IPS-18a (cell line): ENCODE results near the gene WWP2.
"Not testable (repeated sequence)": the region's sequence is repeated elsewhere in the genome, so short reads cannot be mapped to it uniquely, and the experiment has no call there.

Experiments
- H3K27ac ChIP-seq: one replicate; pipeline ENCODE4 v1.5.1; 2013; ENCODE audit warnings: low read length
- H3K27me3 ChIP-seq: one replicate; pipeline ENCODE4 v1.6.1; 2013; ENCODE audit warnings: mild to moderate bottlenecking, low read length; ENCODE audit not compliant: control insufficient read depth, insufficient read depth
- H3K36me3 ChIP-seq: one replicate; pipeline ENCODE4 v1.6.1; 2013; ENCODE audit warnings: low read depth, low read length; ENCODE audit not compliant: control insufficient read depth
- H3K4me1 ChIP-seq: one replicate; pipeline ENCODE4 v1.6.1; 2013; ENCODE audit warnings: low read depth, low read length; ENCODE audit not compliant: control insufficient read depth
- H3K4me3 ChIP-seq: one replicate; pipeline ENCODE4 v1.5.1; 2013; ENCODE audit warnings: low read length
- H3K9ac ChIP-seq: one replicate; pipeline ENCODE4 v1.6.1; 2013; ENCODE audit warnings: mild to moderate bottlenecking, low read length, moderate library complexity
- H3K9me3 ChIP-seq: one replicate; pipeline ENCODE4 v1.6.1; 2013; ENCODE audit warnings: low read depth, low read length; ENCODE audit not compliant: control insufficient read depth

WWP2 gene

GRCh38 chr16:69806776-69807175 is 44.6 kb downstream of the WWP2 start:
- H3K4me3 ChIP-seq, H3K27ac ChIP-seq, H3K9ac ChIP-seq, H3K4me1 ChIP-seq, H3K9me3 ChIP-seq, H3K27me3 ChIP-seq, H3K36me3 ChIP-seq: not testable (repeated sequence)

DNA sequence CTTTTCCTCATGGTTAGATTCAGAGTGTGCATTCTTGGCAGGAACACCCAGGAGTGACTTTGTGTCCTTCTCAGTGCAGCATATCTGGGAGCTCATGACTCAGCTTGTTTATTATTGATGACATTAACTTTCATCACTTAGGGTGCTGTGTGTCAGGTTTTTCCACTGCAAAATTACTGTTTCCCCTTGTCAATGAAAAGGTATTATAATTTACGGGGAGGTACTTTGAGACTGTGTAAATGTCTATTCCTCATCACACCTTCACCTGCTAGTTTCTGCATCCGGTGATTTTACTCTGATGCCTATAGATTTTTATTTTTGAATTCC is 50.5 kb downstream of the WWP2 start:
- Histone ChIP-seq H3K27me3 (no peaks in the 10 kb centered on the region), H3K27ac (no peak overlapping the region), H3K9me3 (no peaks in the 10 kb centered on the region), H3K4me3 (no peak overlapping the region), H3K36me3 (no peaks in the 10 kb centered on the region), H3K9ac (no peak overlapping the region), H3K4me1 (no peaks in the 10 kb centered on the region)

DNA sequence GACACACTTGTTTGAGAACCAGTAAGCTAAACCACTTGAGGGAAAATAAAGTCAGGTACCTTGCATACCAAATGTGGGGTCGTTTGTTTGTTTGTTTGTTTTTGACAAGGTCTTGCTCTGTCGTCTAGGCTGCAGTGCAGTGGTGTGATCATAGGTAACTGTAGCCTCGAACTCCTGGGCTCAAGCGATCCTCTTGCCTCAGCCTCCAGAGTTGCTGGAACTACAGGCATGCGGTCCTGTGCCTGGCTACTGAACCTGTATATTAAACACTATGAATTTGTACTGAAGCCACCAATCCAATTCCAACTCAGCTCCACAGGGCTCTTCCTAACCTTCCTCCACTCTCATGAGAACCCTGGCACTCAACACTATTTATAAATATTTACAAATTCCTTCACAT is 51.9 kb downstream of the WWP2 start:
- H3K36me3 ChIP-seq = no peaks in the 10 kb centered on the region
- H3K4me3 ChIP-seq = no peak overlapping the region
- H3K9ac ChIP-seq = no peak overlapping the region
- H3K4me1 ChIP-seq = peaks cover 8% of the 10 kb centered on the region
- H3K27me3 ChIP-seq = no peaks in the 10 kb centered on the region
- H3K27ac ChIP-seq = no peak overlapping the region
- no peaks in the 10 kb centered on the region for H3K9me3 ChIP-seq

DNA sequence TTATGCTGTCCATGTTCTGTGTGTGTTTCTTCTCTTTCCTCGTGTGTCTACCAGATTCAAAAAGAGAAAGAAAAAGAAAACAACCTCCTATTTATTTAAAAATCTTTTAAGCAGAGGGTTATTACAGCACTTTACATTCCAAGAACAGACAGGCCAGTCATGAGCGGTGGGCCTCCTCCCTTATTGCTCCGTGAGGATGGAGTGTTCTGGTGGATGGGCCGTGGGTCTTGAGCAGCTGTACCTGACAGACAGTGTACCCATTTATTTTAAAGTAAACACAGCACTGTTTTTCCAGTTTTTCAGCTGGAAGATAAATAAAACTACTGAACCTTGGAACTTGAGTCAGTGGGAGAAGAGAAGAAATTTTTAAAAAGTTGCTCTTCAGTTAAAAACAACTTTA is 52.4 kb downstream of the WWP2 start:
- no peaks in the 10 kb centered on the region for H3K9me3 ChIP-seq
- no peak overlapping the region for H3K9ac ChIP-seq
- no peaks in the 10 kb centered on the region for H3K27me3 ChIP-seq
- no peaks in the 10 kb centered on the region for H3K36me3 ChIP-seq
- no peak overlapping the region for H3K27ac ChIP-seq
- H3K4me3 ChIP-seq = no peak overlapping the region
- peaks cover 9% of the 10 kb centered on the region for H3K4me1 ChIP-seq

DNA sequence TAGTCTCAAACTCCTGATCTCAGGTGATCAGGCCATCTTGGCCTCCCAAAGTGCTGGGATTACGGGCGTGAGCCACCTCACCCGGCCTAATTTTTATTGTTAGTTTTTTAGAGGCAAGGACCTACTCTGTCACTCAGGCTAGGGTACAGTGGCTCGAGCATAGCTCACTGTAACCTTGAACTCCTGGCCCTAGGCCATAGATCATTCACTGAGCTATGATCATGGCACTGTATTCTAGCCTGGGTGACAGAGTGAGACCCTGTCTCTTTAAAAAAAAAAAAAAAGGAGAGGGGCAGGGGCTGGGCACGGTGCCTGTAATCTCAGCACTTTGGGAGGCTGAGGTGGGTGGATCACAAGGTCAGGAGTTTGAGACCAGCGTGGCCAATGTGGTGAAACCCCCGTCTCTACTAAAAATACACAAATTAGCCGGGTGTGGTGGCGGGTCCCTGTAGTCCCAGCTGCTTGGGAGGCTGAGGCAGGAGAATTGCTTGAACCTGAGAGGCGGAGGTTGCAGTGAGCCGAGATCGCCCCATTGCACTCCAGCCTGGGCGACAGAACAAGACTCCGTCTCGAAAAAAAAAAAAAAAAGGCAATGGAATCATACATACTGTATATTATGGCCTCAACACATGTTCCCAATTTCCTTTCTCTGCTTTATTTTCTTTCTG is 53.2 kb downstream of the WWP2 start:
- not testable (repeated sequence) for H3K27ac ChIP-seq, H3K36me3 ChIP-seq, H3K9ac ChIP-seq, H3K4me1 ChIP-seq, H3K9me3 ChIP-seq, H3K27me3 ChIP-seq, H3K4me3 ChIP-seq

- H3K9ac ChIP-seq = no peak overlapping the region
- peaks cover 9% of the 10 kb centered on the region for H3K4me1 ChIP-seq
- no peak overlapping the region for H3K27ac ChIP-seq
- H3K36me3 ChIP-seq = no peaks in the 10 kb centered on the region
- H3K9me3 ChIP-seq = no peaks in the 10 kb centered on the region
- no peak overlapping the region for H3K4me3 ChIP-seq
- no peaks in the 10 kb centered on the region for H3K27me3 ChIP-seq
Measured at GRCh38 chr16:69816996-69817395, 54.9 kb downstream of the WWP2 start.

DNA sequence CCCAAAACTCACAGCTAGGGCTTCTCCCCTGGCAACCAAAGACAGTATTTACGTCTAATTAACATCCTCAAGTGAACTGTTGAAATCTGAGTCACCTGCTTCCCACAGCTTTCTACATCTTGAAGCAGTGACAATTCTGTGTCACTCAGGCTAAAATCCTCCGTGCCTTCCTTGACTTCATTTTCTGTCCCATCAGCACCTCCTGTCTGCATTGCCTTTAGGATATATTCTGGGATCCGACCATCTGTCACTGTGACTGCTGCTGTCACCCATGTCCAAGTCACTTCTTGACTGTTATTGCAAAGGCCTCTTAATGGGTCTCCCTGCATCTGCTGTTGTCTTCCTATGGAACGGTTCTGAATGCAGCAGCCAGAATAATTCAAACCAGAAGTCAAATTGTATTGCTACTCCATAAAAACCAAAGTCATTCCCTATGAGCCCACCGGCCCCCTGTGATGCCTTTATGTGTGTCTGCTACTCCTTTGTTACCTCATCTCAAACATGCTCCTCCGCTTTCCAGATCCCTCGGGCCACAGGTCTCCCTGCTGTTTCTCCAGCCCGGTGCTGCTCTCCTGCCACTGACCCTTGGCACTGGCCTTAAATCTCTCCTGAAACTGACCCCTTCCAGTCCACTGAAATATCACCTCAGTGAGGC is 56.9 kb downstream of the WWP2 start:
- Histone ChIP-seq H3K27me3 (no peaks in the 10 kb centered on the region), H3K4me3 (no peak overlapping the region), H3K27ac (peak overlapping the region; percentile 49), H3K9me3 (no peaks in the 10 kb centered on the region), H3K4me1 (peaks cover 9% of the 10 kb centered on the region), H3K36me3 (no peaks in the 10 kb centered on the region), H3K9ac (no peak overlapping the region)

- Histone ChIP-seq H3K27me3 (no peaks in the 10 kb centered on the region), H3K36me3 (no peaks in the 10 kb centered on the region), H3K9ac (no peak overlapping the region), H3K27ac (no peak overlapping the region), H3K4me3 (no peak overlapping the region), H3K4me1 (peaks cover 9% of the 10 kb centered on the region), H3K9me3 (no peaks in the 10 kb centered on the region)
Measured at GRCh38 chr16:69820926-69821541, 58.9 kb downstream of the WWP2 start.

DNA sequence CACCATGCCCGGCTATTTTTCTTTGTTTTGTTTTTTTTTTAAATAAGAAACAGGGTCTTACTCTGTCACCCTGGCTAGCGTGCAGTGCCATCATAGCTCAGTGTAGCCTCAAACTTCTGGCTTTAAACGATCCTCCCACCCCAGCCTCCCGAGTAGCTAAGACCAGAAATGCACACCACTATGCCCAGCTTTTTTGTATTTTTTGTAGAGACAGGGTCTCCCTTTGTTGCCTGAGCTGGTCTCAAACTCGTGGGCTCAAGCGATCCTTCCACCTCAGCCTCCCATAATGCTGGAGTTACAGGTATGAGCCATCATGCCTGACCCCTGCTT is 59.7 kb downstream of the WWP2 start:
- Histone ChIP-seq H3K36me3 (no peaks in the 10 kb centered on the region), H3K9me3 (no peaks in the 10 kb centered on the region), H3K4me1 (peaks cover 9% of the 10 kb centered on the region), H3K4me3 (no peak overlapping the region), H3K27me3 (no peaks in the 10 kb centered on the region), H3K9ac (no peak overlapping the region), H3K27ac (no peak overlapping the region)

DNA sequence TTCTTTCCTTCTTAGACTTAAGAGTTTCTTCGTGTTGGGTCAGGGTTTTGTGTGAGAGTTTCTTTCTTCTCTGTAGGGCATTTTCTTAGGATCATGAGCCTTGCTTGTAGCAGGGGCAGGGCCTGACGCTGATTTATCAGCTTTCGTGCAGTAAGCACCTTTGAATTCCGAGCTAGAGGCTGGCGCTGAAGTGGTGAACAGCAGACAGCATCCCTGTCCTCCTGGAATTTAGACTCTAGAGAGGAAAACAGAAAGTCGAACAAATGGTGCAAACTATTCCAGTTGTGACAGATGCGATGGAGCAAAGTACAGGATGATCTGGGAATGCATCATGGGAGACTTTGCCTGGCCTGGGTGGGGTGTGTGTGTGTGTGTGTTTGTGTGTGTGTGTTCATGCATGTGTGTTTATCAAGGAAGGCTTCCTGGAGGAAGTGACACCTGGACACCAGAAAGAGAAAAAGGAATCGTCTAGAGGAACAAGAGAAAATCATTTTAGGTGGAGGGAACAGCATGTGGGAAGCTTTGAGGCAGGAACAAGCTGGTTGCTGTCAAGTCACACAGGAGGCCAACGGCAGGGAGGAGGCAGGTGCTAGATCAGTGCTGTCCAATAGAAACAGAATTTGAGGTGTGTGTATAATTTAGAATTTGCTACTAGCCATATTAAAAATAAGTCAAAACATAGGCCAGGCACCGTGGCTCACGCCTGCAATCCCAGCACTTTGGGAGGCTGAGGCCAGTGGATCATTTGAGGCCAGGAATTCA is 60.2 kb downstream of the WWP2 start:
- Histone ChIP-seq H3K4me1 (peaks cover 9% of the 10 kb centered on the region), H3K9me3 (no peaks in the 10 kb centered on the region), H3K27me3 (no peaks in the 10 kb centered on the region), H3K27ac (no peak overlapping the region), H3K4me3 (no peak overlapping the region), H3K36me3 (no peaks in the 10 kb centered on the region), H3K9ac (no peak overlapping the region)

DNA sequence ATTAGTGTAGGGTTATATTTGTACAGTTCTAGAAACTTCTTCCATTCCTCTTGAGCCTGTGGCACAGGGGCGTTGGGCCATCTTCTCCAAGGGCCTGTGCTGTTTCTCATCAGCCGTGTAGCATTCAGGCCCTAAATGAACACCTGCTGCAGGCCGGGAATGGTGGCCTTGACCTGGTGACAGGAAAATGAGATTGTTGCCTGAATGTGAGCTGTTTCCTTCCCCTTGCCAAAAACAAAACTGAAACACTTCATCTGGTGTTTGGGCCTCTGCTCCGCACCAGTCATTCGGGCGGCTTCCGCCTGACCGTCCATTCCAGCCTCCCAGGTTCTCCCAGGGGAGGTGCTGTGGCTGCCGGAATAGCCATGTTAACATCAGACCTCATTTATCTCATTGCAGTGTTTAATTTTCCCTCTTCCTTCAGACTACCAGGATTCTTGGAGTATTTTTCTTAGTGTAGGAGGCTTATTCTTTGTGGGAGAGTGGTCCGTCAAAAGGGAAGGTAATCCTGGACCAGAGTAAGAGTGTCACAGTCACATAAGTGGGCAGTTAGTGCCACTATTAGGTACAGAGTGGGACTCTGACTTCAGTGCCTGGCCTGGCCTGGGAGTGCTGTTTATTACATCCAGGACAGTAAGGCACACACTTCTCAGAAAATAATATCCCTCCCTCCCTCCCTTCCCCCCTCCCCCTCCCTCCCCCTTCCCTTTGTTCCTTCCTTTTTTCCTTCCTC is 61.9 kb downstream of the WWP2 start:
- H3K9me3 ChIP-seq = no peaks in the 10 kb centered on the region
- H3K27me3 ChIP-seq = no peaks in the 10 kb centered on the region
- H3K4me1 ChIP-seq = peaks cover 2% of the 10 kb centered on the region
- H3K27ac ChIP-seq = no peak overlapping the region
- H3K4me3 ChIP-seq = no peak overlapping the region
- H3K36me3 ChIP-seq = no peaks in the 10 kb centered on the region
- no peak overlapping the region for H3K9ac ChIP-seq
